ENCODE measurements around the gene ZXDC.

ZXDC gene

DNA sequence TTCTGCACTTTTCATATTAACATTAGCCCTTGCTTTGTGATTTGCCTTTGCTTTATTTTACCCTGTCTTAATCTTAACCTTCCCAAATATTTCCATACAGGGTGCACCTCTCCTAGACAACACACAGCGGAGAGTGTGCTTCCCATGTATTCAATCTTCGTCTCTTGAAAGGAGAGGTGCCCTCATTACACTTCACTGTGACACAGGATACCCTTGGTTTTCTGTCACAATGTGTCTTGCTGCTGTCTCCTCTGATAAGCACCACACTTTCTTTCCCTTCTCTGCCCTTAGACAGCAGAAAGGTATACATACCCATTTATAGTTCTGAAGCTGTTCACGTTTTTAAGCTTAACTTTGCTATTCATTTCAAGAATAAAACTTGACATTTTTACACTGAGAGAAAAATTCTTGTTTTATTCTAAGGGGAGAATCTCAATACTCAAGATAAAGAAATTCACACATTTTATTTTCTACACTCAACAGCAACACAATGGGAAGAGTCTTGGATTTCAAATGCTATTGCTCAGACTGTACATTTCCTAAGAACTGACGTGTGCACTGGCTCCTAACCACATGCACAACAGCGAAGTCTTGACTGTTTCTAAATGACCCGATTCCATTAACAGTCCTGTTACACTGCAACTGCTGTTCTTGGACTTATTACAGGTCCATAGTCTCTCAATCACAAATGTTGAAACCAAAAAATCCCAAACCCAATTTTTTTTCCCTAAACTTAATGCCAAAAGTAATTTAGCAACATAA lies 21.1 kb downstream of the ZXDC start:
- TF ChIP-seq ZFX (IDR thresholded peaks at IDR 0.05), result no peak
- TF ChIP-seq, protein P1, sequence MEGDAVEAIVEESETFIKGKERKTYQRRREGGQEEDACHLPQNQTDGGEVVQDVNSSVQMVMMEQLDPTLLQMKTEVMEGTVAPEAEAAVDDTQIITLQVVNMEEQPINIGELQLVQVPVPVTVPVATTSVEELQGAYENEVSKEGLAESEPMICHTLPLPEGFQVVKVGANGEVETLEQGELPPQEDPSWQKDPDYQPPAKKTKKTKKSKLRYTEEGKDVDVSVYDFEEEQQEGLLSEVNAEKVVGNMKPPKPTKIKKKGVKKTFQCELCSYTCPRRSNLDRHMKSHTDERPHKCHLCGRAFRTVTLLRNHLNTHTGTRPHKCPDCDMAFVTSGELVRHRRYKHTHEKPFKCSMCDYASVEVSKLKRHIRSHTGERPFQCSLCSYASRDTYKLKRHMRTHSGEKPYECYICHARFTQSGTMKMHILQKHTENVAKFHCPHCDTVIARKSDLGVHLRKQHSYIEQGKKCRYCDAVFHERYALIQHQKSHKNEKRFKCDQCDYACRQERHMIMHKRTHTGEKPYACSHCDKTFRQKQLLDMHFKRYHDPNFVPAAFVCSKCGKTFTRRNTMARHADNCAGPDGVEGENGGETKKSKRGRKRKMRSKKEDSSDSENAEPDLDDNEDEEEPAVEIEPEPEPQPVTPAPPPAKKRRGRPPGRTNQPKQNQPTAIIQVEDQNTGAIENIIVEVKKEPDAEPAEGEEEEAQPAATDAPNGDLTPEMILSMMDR (conservative IDR thresholded peaks at IDR 0.05), result no peak
- H3K27ac ChIP-seq, result no peak overlapping the region

DNA sequence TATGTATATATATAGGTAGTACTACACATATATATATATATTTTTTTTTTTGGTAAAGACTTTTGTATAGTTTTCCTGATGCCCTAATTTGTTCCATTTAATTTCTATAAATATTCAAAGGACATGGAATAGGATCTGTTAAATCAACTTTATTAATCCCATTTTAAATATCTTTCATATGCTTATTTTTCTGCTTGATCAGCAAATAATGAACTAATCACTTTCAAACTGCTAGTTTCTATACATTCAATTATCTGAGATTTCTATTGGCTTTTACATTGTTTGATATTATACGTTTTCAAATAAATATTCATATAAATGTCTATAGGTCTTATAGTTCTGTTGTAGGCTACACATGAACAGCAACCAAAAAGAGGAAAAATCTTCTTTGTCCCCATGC lies 21.7 kb downstream of the ZXDC start:
- no peak overlapping the region for H3K27ac ChIP-seq
- TF ChIP-seq, protein P1 (conservative IDR thresholded peaks at IDR 0.05), result no peak
- TF ChIP-seq ZFX (IDR thresholded peaks at IDR 0.05), result no peak

DNA sequence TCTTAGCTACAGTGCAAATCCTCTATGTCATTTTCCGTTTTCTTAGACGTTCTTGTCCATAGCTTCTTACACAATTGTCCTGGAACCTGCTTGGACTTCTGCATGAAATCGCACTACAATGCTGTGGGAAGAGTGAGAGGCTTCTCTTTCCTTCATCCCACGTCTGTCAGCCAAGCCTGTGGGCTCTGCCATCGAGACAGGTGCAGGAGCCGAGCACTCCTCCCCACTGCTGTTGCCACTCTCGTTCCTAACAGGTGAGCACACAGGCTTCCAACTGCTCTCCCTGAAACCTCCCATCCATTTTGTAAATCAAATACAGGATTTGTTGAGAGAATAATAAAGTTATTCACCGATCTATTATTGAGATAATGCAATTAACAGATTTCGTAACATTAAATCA lies 23.5 kb downstream of the ZXDC start:
- H3K27ac ChIP-seq, result no peak overlapping the region
- no peak for TF ChIP-seq ZFX (IDR thresholded peaks at IDR 0.05)
- TF ChIP-seq, protein P1 (conservative IDR thresholded peaks at IDR 0.05), result no peak

DNA sequence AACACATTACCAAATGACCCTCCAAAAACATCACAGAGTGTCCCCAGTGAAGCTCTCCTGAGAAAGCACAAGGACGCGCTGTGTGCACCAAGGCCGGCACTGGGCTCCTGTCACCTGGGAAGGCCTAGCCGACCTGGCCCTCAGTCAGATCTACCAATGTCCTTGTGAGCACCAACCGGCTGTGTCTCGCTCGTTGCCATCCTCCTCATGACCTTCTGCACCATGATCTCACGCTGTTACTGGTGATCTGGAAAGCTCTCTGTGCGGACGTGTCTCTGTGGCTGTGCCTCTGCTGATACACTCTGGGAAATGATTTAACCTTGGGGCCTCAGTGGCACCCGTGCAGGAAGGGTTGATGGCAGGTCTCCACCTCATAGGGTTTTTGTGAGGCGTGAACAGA lies 24.2 kb downstream of the ZXDC start:
- H3K27ac ChIP-seq, result no peak overlapping the region
- TF ChIP-seq ZFX (IDR thresholded peaks at IDR 0.05), result no peak
- TF ChIP-seq, protein P1 (conservative IDR thresholded peaks at IDR 0.05), result no peak

DNA sequence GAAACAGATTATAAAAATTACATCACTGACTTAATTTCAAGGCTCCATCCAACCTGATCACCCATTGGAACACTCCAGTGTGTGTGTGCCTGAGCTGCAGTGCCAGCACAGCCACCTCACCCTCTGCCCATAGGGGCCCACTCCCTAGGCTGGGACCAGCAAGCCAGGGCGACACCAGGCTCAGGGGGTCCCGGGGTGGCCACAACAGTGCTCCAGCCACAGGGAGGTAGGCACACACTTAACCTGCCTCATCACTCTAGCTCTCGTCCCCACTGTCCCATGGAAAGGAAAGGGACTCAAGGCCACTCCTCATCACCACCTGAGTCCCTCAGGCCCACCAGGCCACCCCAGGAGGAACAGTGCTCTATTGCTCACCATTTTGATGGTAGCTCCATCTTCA lies 24.9 kb downstream of the ZXDC start:
- H3K27ac ChIP-seq, result no peak overlapping the region
- no peak for TF ChIP-seq ZFX (IDR thresholded peaks at IDR 0.05)
- TF ChIP-seq, protein P1 (conservative IDR thresholded peaks at IDR 0.05), result no peak

DNA sequence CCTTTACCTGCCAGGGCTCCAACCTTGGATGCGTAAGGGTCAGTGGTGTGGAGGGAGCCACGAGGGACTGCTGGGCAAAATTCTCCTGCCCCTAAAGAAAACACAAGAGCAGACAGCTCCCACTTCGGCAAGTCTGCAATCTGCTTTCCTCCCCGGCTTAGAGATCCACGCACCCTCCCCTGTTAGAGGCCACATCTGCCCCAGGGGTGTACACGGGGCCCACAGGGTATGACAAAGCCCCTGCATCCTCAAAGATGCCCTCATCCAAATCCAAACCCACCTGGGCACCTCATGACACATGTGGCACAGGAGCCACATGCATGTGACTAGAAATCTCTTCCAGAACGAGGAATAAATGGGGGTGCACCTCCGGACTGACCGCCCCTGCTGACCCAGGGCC lies 25.5 kb downstream of the ZXDC start:
- TF ChIP-seq, protein P1 (conservative IDR thresholded peaks at IDR 0.05), result no peak
- no peak for TF ChIP-seq ZFX (IDR thresholded peaks at IDR 0.05)
- no peak overlapping the region for H3K27ac ChIP-seq

DNA sequence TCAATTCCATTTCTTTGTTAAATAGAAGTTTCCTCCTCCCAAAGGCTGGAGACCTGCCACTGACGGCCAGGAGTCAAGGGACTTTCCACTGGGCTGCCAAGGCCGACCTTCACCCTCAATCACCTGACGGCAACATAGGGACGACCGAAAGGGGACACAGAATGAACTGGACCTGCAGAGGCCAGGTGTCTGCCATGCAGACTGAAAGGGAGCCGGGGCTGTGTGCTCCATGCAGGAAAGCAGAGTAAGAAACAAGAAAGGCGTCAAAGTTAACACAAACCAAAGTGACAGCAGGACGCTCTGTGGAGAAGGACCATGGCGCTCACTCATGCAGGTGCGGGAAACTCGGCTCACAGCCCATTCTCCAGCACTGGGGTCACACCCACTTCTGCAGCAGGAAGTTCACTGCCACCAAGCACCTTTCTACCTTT lies 26.1 kb downstream of the ZXDC start:
- TF ChIP-seq, protein P1 (conservative IDR thresholded peaks at IDR 0.05), result no peak
- TF ChIP-seq ZFX (IDR thresholded peaks at IDR 0.05), result no peak
- no peak overlapping the region for H3K27ac ChIP-seq

Data from C4-2B (cell line).